ENCODE data around the gene TRMU.

DNA sequence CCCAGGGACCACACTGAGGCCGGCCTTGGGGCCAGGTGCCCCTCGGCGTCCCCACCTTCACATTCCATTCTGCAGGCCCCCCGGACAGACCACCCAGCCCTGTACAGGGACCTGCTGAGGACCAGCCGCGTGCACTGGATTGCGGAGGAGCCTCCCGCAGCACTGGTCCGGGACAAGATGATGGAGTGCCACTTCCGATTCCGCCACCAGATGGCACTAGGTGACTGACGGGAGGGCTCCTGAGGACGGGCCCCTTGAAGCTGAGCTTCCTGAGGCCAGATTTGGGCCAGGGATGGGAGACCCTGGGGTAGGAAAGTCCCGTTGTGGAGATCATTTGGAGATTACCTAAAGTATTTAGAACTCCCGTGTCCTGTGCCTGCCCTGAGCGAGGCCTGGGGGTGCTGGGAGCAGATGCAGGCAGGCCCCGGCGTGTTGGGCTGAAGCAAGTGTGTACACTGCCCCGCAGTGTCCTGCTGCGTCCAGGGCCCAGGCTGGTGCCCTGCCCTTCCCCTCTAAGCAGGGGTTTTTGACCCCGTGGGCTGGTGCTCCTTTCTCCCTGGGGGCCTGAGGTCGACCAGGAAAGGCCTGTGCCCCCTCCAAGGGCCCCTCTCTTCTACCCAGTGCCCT, 20.0 kb downstream of the TRMU start:
- TF ChIP-seq EP300 (IDR thresholded peaks at IDR 0.05; ENCODE audit: borderline replicate concordance) (no peak), RAD21 (IDR thresholded peaks at IDR 0.05; ENCODE audit: low read depth) (peak; percentile 85), REST (IDR thresholded peaks at IDR 0.05; ENCODE audit: low read depth) (no peak), ZBTB7A (IDR thresholded peaks at IDR 0.05; ENCODE audit: low read depth) (no peak), CEBPB (IDR thresholded peaks at IDR 0.05) (no peak), YY1 (IDR thresholded peaks at IDR 0.05; ENCODE audit: low read depth) (no peak)
- TF ChIP-seq, protein P1, sequence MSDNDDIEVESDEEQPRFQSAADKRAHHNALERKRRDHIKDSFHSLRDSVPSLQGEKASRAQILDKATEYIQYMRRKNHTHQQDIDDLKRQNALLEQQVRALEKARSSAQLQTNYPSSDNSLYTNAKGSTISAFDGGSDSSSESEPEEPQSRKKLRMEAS (IDR thresholded peaks at IDR 0.05): no peak

Data from Ishikawa (cell line).